GM18868 (cell line): ENCODE results near the gene ANKRD36C.
"Not testable (repeated sequence)": the region's sequence is repeated elsewhere in the genome, so short reads cannot be mapped to it uniquely, and the experiment has no call there.

Experiments
- ATAC-seq: cut with Tn5 transposase; IDR thresholded peaks from one replicate; pipeline ENCODE4 v1.9.1; 2021; ENCODE audit warnings: mild to moderate bottlenecking, moderate library complexity; ENCODE audit not compliant: unreplicated experiment

Gene ANKRD36C

DNA sequence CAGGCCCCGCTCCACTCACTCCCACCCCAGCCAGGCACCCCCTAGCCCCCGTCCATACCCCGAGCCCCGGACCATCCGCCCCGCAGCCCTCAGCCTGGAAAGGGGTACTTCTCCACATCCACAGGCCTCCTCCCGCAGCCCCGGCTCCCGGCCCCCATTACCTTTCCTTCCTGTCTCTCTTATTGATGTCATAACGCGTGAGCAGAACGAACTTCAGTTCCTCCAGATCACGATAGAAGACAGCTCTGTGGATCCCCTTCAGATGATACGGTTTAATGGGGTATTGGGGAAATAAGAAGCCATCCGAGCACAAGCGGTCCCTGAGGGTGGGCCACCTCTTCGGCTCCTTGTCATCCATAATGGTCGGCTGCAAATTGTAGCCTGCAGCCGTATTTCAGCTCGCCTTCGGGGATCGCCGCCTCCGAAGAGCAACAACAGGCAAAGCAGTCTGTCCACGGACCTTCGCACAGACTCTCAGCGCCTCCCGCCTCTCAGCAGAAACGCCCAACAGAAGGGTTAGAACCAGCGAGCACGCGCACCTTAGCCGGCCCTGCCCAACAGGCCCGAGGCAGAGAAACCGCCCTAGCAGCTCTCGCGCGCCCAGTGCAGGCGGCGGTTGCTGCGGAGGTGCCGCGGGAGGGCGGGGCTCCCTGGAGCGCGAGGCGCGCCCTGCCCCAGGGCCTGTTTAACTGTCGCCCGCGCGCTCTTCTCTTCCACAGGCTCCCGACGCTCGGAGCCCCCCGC is at the start of gene ANKRD36C:
Gene ANKRD36C, minus strand, starts transcription at position 474 of the 744 bp plus-strand sequence. Its CDS starts 116 bp downstream, at position 358.
- peak; percentile 93 for ATAC-seq

- not testable (repeated sequence) for ATAC-seq
Observed at GRCh38 chr2:96035554-96035953, 43.9 kb upstream of the ANKRD36C start.

GRCh38 chr2:96034792-96035191 is 43.2 kb upstream of the ANKRD36C start, which contains the start of gene GPAT2:
Gene GPAT2, minus strand, starts transcription at chr2:96034916. Its CDS starts 2,557 bp downstream, at chr2:96032359.
- peak; percentile 54 for ATAC-seq

DNA sequence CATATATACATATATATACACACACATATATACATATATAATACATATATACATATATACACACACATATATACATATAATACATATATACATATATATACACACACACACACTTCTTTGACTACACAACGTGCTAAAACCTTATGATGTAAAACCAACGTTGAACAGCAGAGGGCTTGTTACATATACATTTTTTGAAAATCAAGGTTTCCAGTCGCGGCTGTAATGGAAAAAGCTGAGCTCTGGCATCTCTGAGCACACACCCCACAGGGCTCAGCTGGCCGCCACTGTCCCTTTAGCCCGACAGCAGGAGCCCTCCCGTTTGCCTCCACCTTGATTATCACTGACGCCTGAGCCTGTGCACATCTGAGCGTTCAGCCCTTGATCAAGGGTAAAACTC is 42.4 kb upstream of the ANKRD36C start:
- ATAC-seq = not testable (repeated sequence)

GRCh38 chr2:96027725-96028325 is 36.2 kb upstream of the ANKRD36C start:
- not testable (repeated sequence) for ATAC-seq

- ATAC-seq = not testable (repeated sequence)
Observed at GRCh38 chr2:96025755-96026154, 34.1 kb upstream of the ANKRD36C start.

DNA sequence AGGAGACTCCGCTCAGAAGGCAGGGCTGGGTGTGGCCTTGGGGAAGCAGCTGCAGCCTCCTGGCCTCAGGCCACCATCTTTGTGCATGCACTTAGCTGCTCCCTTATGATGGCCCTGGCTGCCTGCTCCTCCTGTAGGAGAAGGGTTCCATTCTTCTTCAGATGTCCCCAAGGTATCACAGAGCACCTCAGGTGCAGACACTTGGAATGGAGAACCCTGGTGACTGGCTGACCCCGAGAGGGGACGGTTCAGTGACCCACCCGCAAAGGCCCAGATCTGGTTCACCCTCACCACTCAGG is 33.5 kb upstream of the ANKRD36C start:
- ATAC-seq = no peak

GRCh38 chr2:96024336-96025193 is 32.9 kb upstream of the ANKRD36C start:
- ATAC-seq = no peak

DNA sequence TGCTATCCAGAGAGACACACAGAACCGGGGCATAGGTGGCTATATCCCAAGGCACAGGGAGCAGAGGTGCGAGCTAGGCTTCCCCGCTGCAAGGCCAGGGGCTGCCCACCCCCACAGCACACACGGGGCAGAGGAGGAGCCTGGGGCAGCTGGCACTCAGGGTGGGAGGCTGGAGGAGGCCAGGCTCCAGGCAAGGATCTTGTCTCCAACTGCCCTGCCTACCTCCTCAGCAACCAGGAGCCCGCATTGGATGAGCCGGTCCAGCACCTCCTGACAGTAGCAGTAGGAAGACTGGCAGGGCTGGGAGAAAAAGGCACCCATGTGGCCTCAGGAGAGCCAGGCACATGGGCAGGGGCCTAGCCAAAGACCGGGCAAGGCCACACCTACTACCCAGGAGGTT is 32.1 kb upstream of the ANKRD36C start:
- not testable (repeated sequence) for ATAC-seq

GRCh38 chr2:96022701-96023447 is 31.2 kb upstream of the ANKRD36C start:
- ATAC-seq = not testable (repeated sequence)

DNA sequence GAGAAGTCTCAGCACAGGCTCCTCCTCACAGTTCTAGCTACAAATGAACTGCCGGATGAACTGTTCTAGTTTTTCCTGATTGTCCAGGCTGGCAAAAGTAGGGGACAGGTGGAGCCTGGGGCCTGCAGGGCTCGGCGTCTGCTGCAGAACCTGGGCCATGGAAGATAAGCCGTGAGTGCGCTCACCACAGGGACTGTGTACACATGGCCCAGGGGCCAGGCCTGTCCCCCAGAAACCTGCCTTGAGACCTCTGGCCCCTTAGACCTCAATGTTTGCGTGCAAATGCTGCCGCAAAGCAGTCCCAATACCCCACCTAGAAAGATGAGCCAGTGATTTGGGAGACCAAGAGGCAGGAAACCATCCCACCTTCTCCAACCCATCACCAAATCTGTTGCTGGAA is 30.5 kb upstream of the ANKRD36C start:
- not testable (repeated sequence) for ATAC-seq

- not testable (repeated sequence) for ATAC-seq
Observed at GRCh38 chr2:96021142-96021541, 29.5 kb upstream of the ANKRD36C start.

- not testable (repeated sequence) for ATAC-seq
Observed at GRCh38 chr2:96019909-96020590, 28.4 kb upstream of the ANKRD36C start.

- not testable (repeated sequence) for ATAC-seq
Observed at GRCh38 chr2:96016321-96016720, 24.7 kb upstream of the ANKRD36C start.

GRCh38 chr2:96012792-96013264 is 21.2 kb upstream of the ANKRD36C start:
- not testable (repeated sequence) for ATAC-seq

DNA sequence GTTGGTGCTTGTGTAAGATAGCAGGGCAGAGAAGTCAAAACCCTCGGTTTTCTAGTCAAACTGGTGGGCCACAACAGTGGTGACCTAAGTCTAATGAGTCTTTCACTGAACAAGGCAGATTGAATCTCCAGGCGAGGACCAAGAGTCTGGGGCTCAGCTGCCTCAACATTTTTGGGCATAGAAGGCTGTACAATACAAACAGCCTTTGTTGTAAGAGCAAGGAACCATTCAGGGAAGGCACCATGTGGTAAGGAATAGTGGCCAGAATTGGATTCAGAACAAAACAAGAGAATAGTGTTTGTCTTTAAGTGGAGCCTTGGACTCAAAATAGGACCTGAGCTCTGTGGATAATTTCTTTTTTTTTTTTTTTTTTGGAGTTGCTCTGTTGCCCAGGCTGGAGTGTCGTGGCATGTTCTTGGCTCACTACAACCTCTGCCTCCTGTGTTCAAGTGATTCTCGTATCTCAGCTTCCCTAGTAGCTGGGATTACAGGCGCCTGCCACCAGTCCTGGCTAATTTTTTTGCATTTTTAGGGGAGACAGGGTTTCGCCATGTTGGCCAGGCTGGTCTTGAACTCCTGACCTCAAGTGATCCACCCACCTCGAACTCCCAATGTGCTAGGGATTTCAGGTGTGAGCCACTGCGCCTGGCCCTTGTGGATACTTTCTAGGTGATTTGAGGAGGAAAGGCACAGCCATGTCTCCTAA is 20.6 kb upstream of the ANKRD36C start:
- not testable (repeated sequence) for ATAC-seq

DNA sequence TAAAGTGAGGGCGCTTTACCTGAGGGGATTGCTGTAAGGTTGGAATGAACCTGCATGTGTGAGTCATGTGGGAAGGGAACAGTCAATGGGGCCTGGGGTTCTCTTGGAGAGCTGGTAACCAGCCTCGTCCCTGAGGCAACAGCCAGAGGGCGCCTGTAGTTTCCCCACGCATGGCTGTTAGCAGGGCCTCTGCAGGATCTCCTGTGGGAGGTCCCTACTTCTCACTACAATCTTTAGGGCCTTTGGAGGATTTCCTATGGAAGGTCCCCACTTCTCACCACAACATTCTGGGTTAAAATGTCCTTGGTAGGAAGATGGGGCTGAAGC is 19.5 kb upstream of the ANKRD36C start:
- peak; percentile 33 for ATAC-seq

DNA sequence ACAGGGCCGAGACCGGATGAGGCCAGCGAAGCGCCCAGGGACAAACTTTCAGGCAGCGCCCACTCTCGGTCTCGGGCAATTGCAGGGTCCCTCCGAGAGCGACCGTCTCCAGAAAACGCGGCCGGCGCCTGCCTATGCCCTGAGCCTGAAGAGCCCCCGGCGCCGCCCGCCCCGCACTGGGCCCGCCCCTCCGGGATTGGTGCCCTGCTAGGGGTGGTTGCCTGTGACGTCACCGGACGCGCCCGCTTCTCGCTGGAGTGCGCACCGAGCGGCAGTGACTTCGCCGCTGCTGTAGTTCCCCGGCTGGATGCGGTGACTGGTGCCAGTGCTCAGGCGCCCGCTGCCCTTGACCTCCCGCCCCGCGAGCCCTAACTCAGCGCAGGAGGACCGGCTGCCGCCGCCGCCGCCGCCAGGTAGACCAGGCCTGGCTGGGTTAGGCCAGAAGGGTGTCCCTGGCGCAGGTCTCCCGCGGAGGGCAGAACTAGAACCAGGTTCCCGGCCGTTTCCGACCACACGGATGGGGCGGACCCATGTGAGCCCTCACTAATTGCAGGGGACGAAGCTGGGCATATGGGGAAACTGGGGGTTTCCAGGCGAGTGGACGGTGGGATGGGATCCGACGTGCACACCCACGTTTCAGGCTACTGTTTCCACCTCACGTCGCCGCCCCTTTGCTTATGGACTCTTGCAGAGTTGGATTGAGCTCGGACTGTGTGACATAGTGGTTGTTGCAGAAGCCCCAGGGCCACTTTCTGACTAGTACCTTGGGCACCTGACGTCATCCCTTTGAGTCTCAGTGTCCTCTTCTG is 18.9 kb upstream of the ANKRD36C start:
- ATAC-seq = peak; percentile 97

DNA sequence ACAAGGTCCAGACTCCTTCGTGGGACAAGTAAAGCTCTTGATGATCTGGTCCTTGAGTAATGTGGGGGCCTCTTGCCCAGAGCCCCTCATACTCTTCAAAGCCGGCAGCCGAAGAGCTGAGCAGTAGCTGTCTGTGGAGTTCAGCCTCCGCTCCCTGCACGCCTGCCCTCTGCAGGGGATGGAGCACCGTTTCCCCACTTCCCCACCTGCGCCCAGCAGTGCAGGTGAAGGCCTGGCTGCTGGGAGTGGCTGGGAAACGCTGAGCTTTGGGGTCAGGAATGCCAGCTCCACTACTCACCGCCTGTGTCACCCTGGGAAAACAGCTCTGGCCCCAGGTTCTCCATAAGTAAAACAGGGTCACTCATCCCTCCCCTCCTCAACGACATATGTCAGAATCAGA is 18.2 kb upstream of the ANKRD36C start:
- ATAC-seq = not testable (repeated sequence)
